Adrenal gland (tissue), 12 donors: Measurements from ENCODE around the gene MAGEB1. TPM values are rescaled to one million over a fixed set of nuclear protein-coding genes. Genes with fewer than 3 reads are reported as not detected.

Experiments
- DNase-seq, 7 donors: peaks; one replicate each; pipeline ENCODE4 v3.0.0-alpha.2; 2019 to 2020
- H3K27ac ChIP-seq, 5 donors: fragments of 200-600 bp; sonication (generic) in 4 of 5; 1 replicate in 3 of 5; 2 replicates in 2 of 5; pipeline versions ENCODE4 v1.5.1 to v1.8.0; 2016 to 2020; ENCODE audit warnings: mild to moderate bottlenecking in 1 of 5
- H3K27me3 ChIP-seq: fragments of 200-600 bp; 2 replicates; pipeline ENCODE4 v1.8.0; 2021
- H3K36me3 ChIP-seq, 2 donors: fragments of 200-600 bp; replicated peaks in 1 of 2; 1 replicate in 1 of 2; 2 replicates in 1 of 2; pipeline versions ENCODE4 v1.5.1 to v1.8.0; 2018 to 2022
- H3K4me1 ChIP-seq, 2 donors: fragments of 200-600 bp; replicated peaks in 1 of 2; 1 replicate in 1 of 2; 2 replicates in 1 of 2; pipeline versions ENCODE4 v1.5.1 to v1.8.0; 2018 to 2021
- H3K4me3 ChIP-seq, 4 donors: fragments of 200-600 bp; sonication (generic) in 3 of 4; one replicate each; pipeline ENCODE4 v1.5.1; 2016 to 2018
- H3K9me3 ChIP-seq, 3 donors: fragments of 200-600 bp; sonication (generic) in 1 of 3; replicated peaks in 1 of 3; 1 replicate in 2 of 3; 2 replicates in 1 of 3; pipeline versions ENCODE4 v1.5.1 to v1.8.0; 2016 to 2021
- CTCF ChIP-seq, 6 experiments: fragments of 450-650 bp in 4 of 6; fragments of 200-600 bp in 2 of 6; sonication (generic) in 1 of 6; IDR thresholded peaks; 1 replicate in 5 of 6; 2 replicates in 1 of 6; pipeline versions ENCODE4 v1.5.1 to v1.8.0; 2016 to 2021; ENCODE audit warnings: antibody characterized with exemption in 6 of 6, mild to moderate bottlenecking in 2 of 6, moderate library complexity in 1 of 6
- POLR2A ChIP-seq, 2 donors: fragments of 450-650 bp; IDR thresholded peaks; one replicate each; pipeline ENCODE4 v1.6.1; 2017; ENCODE audit warnings: antibody characterized with exemption in 2 of 2, mild to moderate bottlenecking in 2 of 2, moderate library complexity in 1 of 2
- WGBS, 4 donors: extraction: QIAGEN DNeasy Blood & Tissue Kit in 2 of 4; methylation state at CpG; one replicate each; pipeline versions ENCODE4 v1.1.5 to v1.1.7; 2013 to 2017; 5-methylcytosine and 5-hydroxymethylcytosine counted together
- intact Hi-C, 2 donors: fragments of 100-400 bp; cut with DNase I; formaldehyde crosslinking; loops; one replicate each; pipeline versions ENCODE4 v1.14.1 to v1.15.0; 2022 to 2023
- polyA plus RNA-seq, 3 donors: library from polyadenylated mRNA; stranded (reverse); fragments of 200-250 nt in 2 of 3; fragments of 350-450 nt in 1 of 3; fragmentation: Illumina TruSeq in 1 of 3; extraction: RNeasy Lipid Tissue Mini Kit (QIAGEN cat#74804) in 1 of 3; gene quantifications; one replicate each; pipeline ENCODE4 v1.2.3, GENCODE V29; 2013 to 2014
- total RNA-seq, 9 donors: library from RNA; depleted of rRNA in 4 of 9; stranded (reverse); fragments of >200 nt in 4 of 9; fragments of 120-200 nt in 1 of 9; fragmentation: NEBNext Ultra II Directional in 1 of 9; extraction: Animal tissue kit (Norgen Biotek cat#: 25700) in 1 of 9; gene quantifications; one replicate each; pipeline versions ENCODE4 v1.1.0 to v1.2.4, GENCODE V29; 2013 to 2023
- donor health status: healthy with polysubstance abuse.
- donor health status: Bipolar disorder and iron deficiency.
- donor health status: DM: yes; HTN: yes; CAD: no.
- donor health status: DM: no; HTN: no; CAD: no.
- donor health status: DM: no; HTN: no; CAD: no.
- donor health status: DM: yes; HTN: yes; CAD: no.

The MAGEB1 gene
- total and polyA plus RNA-seq, 12 donors, result not detected

GRCh38 chrX:30230395-30230794 lies 16.6 kb upstream of the MAGEB1 start, which contains the start of gene MAGEB3:
Gene MAGEB3 (plus strand): TSS chrX:30230657. CDS start chrX:30235925, 5,268 bp downstream.
- WGBS, 4 donors, result 66 to 88% (median 70%) methylated on average over 1 to 4 of the region's 4 CpGs
- H3K4me3 ChIP-seq, result no peak within 1 kb of the TSS
- H3K4me1 ChIP-seq, result no peaks in the 10 kb centered on the region
- H3K27me3 ChIP-seq, result no peaks in the 10 kb centered on the region
- intact Hi-C loops, result no loop called here
- TF ChIP-seq POLR2A (IDR thresholded peaks at IDR 0.05) (no peak), CTCF (IDR thresholded peaks at IDR 0.05) (no peak)
- no peak for DNase-seq
- H3K9me3 ChIP-seq, result no peaks in the 10 kb centered on the region
- H3K27ac ChIP-seq, result no peak within 1 kb of the TSS
- H3K36me3 ChIP-seq, result no peaks in the 10 kb centered on the region

- H3K4me3 ChIP-seq, result no peak within 1 kb of the TSS
Observed at GRCh38 chrX:30241724-30242415, 5.1 kb upstream of the MAGEB1 start, which contains the start of gene MAGEB4. Gene MAGEB4 (plus strand): TSS chrX:30242000. CDS start chrX:30242136, 136 bp downstream.

GRCh38 chrX:30248854-30249253 lies 1.9 kb downstream of the MAGEB1 start:
- WGBS, 4 donors, result 71 to 85% (median 76%) methylated on average over 4 of the region's 4 CpGs
- Histone ChIP-seq H3K36me3 (no peaks in the 10 kb centered on the region), H3K27me3 (no peaks in the 10 kb centered on the region), H3K4me3 (no peak overlapping the region), H3K4me1 (no peaks in the 10 kb centered on the region), H3K9me3 (no peaks in the 10 kb centered on the region), H3K27ac (no peak overlapping the region)
- TF ChIP-seq CTCF (IDR thresholded peaks at IDR 0.05) (no peak), POLR2A (IDR thresholded peaks at IDR 0.05) (no peak)
- intact Hi-C loops, result no loop called here
- no peak for DNase-seq

More at GRCh38 chrX:30241724-30242415, 5.1 kb upstream of the MAGEB1 start, which contains the start of gene MAGEB4:
- WGBS, 4 donors, result 78 to 95% (median 83%) methylated on average over 1 to 10 of the region's 10 CpGs
- no peaks in the 10 kb centered on the region for H3K36me3 ChIP-seq
- H3K4me1 ChIP-seq, result no peaks in the 10 kb centered on the region
- no peak for TF ChIP-seq CTCF (IDR thresholded peaks at IDR 0.05)
- TF ChIP-seq POLR2A (IDR thresholded peaks at IDR 0.05), result no peak
- DNase-seq, result no peak
- intact Hi-C loops, result no loop called here
- no peaks in the 10 kb centered on the region for H3K27me3 ChIP-seq
- H3K9me3 ChIP-seq, result no peaks in the 10 kb centered on the region
- no peak within 1 kb of the TSS for H3K27ac ChIP-seq

GRCh38 chrX:30253257-30253656 lies 6.3 kb downstream of the MAGEB1 start:
- no peaks in the 10 kb centered on the region for H3K9me3 ChIP-seq
- intact Hi-C loops, result no loop called here
- no peaks in the 10 kb centered on the region for H3K36me3 ChIP-seq
- TF ChIP-seq POLR2A (IDR thresholded peaks at IDR 0.05) (no peak), CTCF (IDR thresholded peaks at IDR 0.05) (no peak)
- no peak overlapping the region for H3K4me3 ChIP-seq
- H3K27ac ChIP-seq, result no peak overlapping the region
- no peaks in the 10 kb centered on the region for H3K4me1 ChIP-seq
- no peak for DNase-seq
- H3K27me3 ChIP-seq, result no peaks in the 10 kb centered on the region
- WGBS, 4 donors, result 71 to 83% (median 78%) methylated on average over 1 of the region's 1 CpG; no CpG with 5 or more reads in 1 of the 4 donors
